GM12878 (cell line): ENCODE data around the gene SCGB2B2. TPM values are rescaled to one million over a fixed set of nuclear protein-coding genes. Genes with fewer than 3 reads are reported as not detected.

Source experiments
- ATAC-seq: fragments of 200-7000 bp; cut with Tn5 transposase; 3 replicates; pipeline ENCODE4 v1.9.1; 2020; ENCODE audit warnings: mild to moderate bottlenecking, moderate library complexity
- BruUV-seq: library from RNA; stranded (reverse); fragments of 400-500 nt; replicated peaks from 2 replicates; lab custom pipeline; 2021; lab: Mats Ljungman, UMichigan
- CTCF ChIA-PET: fragments of 300-600 bp; sonication (Branson Sonifier 250); formaldehyde crosslinking; extraction: SDS; loops from one replicate; lab custom pipeline; 2021; ENCODE audit warnings: inconsistent platforms; lab: Yijun Ruan, JAX
- POLR2A ChIA-PET: fragments of 350-600 bp; formaldehyde crosslinking; extraction: SDS; loops from one replicate; lab custom pipeline; 2021; ENCODE audit warnings: inconsistent platforms; lab: Charles Lee
- RAD21 ChIA-PET: fragments of 300-600 bp; sonication (Branson Sonifier 250); formaldehyde crosslinking; loops from one replicate; lab custom pipeline; 2023; ENCODE audit warnings: antibody characterized with exemption; ENCODE audit not compliant: unreplicated experiment; lab: Charles Lee
- SMC1A ChIA-PET: fragments of 300-600 bp; sonication (Branson Sonifier 250); formaldehyde crosslinking; loops from one replicate; lab custom pipeline; 2023; ENCODE audit not compliant: unreplicated experiment, uncharacterized antibody; lab: Charles Lee
- DNase-seq: peaks from one replicate; pipeline ENCODE4 v3.0.0-alpha.2; 2011; ENCODE audit warnings: low read depth, low spot score
- FAIRE-seq: peaks from 3 replicates; lab custom pipeline; 2011; peaks lifted over from hg19 to GRCh38; lab: Jason Lieb, UNC
- H2AFZ ChIP-seq: 2 replicates; pipeline ENCODE4 v1.6.0; 2011; ENCODE audit warnings: low read depth, low read length, control low read depth; ENCODE audit not compliant: control insufficient read depth
- H3K27ac ChIP-seq: 2 replicates; pipeline ENCODE4 v1.5.1; 2011; ENCODE audit warnings: control low read depth; ENCODE audit not compliant: control insufficient read depth, insufficient read depth
- H3K27me3 ChIP-seq, 2 experiments: replicated peaks in 1 of 2; 2 replicates each; pipeline versions ENCODE4 v1.6.0 to v1.6.1; 2011; ENCODE audit warnings: low read length in 1 of 2; ENCODE audit not compliant: control insufficient read depth in 2 of 2, insufficient read depth in 2 of 2
- H3K36me3 ChIP-seq, 2 experiments: 2 replicates each; pipeline ENCODE4 v1.5.1; 2011; ENCODE audit warnings: low read length in 1 of 2; ENCODE audit not compliant: control insufficient read depth in 2 of 2, insufficient read depth in 2 of 2
- H3K4me1 ChIP-seq: 2 replicates; pipeline ENCODE4 v1.6.1; 2011; ENCODE audit warnings: mild to moderate bottlenecking, low read length, moderate library complexity, mixed read lengths; ENCODE audit not compliant: control insufficient read depth, insufficient read depth
- H3K4me2 ChIP-seq: 2 replicates; pipeline ENCODE4 v1.6.0; 2011; ENCODE audit warnings: control low read depth; ENCODE audit not compliant: control insufficient read depth, insufficient read depth
- H3K4me3 ChIP-seq: fragments of 200-600 bp; sonication (generic); 2 replicates; pipeline ENCODE4 v1.5.1; 2016
- H3K79me2 ChIP-seq: 2 replicates; pipeline ENCODE4 v1.6.0; 2011; ENCODE audit warnings: low read length; ENCODE audit not compliant: control insufficient read depth, insufficient read depth
- H3K9ac ChIP-seq: 2 replicates; pipeline ENCODE4 v1.8.0; 2011; ENCODE audit warnings: low read length, control low read depth, mixed read lengths; ENCODE audit not compliant: control insufficient read depth, insufficient read depth
- H3K9me3 ChIP-seq: replicated peaks from 3 replicates; pipeline ENCODE4 v1.5.1; 2011; ENCODE audit warnings: mild to moderate bottlenecking, low read length; ENCODE audit not compliant: control insufficient read depth, insufficient read depth
- H4K20me1 ChIP-seq: 2 replicates; pipeline ENCODE4 v1.6.0; 2011; ENCODE audit not compliant: control insufficient read depth, insufficient read depth
- CHD4 ChIP-seq: fragments of 200-600 bp; sonication (generic); IDR thresholded peaks from 2 replicates; pipeline ENCODE4 v1.6.1; 2016; ENCODE audit warnings: mild to moderate bottlenecking
- CTCF ChIP-seq, 3 experiments: IDR thresholded peaks in 2 of 3; conservative IDR thresholded peaks in 1 of 3; 2 replicates each; pipeline ENCODE4 v1.5.1; 2011; ENCODE audit warnings: low read depth in 3 of 3, low read length in 3 of 3, mild to moderate bottlenecking in 3 of 3, control low read depth in 2 of 3, moderate library complexity in 2 of 3, inconsistent platforms in 1 of 3, mixed read lengths in 1 of 3; ENCODE audit not compliant: control insufficient read depth in 2 of 3, insufficient read depth in 1 of 3; ENCODE audit errors: extremely low read depth in 1 of 3
- EP300 ChIP-seq, 2 experiments: fragments of 150-350 bp in 1 of 2; IDR thresholded peaks; 2 replicates each; pipeline ENCODE4 v1.6.1; 2011 to 2012; ENCODE audit warnings: low read depth in 2 of 2, low read length in 2 of 2, borderline replicate concordance in 1 of 2, improper control_type of control experiment in 1 of 2, inconsistent platforms in 1 of 2; ENCODE audit not compliant: control insufficient read depth in 1 of 2
- ETV6 ChIP-seq, 2 experiments: fragments of 450-650 bp in 1 of 2; IDR thresholded peaks in 1 of 2; conservative IDR thresholded peaks in 1 of 2; 2 replicates each; pipeline ENCODE4 v1.6.1; 2014; ENCODE audit warnings: antibody characterized with exemption in 1 of 2, borderline replicate concordance in 1 of 2, low read depth in 1 of 2, mild to moderate bottlenecking in 1 of 2, moderate library complexity in 1 of 2
- GABPA ChIP-seq: IDR thresholded peaks from 2 replicates; pipeline ENCODE4 v1.6.1; 2014; ENCODE audit warnings: antibody characterized with exemption, low read depth, mild to moderate bottlenecking, inconsistent platforms
- IKZF2 ChIP-seq, 2 experiments: fragments of 450-650 bp; IDR thresholded peaks; 2 replicates each; pipeline ENCODE4 v1.6.1; 2017; ENCODE audit warnings: mild to moderate bottlenecking in 2 of 2, moderate library complexity in 2 of 2
- PKNOX1 ChIP-seq: fragments of 450-650 bp; IDR thresholded peaks from 2 replicates; pipeline ENCODE4 v1.6.1; 2016; ENCODE audit warnings: mild to moderate bottlenecking
- PML ChIP-seq: IDR thresholded peaks from 2 replicates; pipeline ENCODE4 v1.6.1; 2012; ENCODE audit warnings: low read length, inconsistent platforms
- SRF ChIP-seq, 2 experiments: IDR thresholded peaks; 2 replicates each; pipeline ENCODE4 v1.6.1; 2011; ENCODE audit warnings: low read depth in 2 of 2, low read length in 2 of 2, mild to moderate bottlenecking in 1 of 2, moderate library complexity in 1 of 2
- ZNF217 ChIP-seq: fragments of 450-650 bp; IDR thresholded peaks from 2 replicates; pipeline ENCODE4 v1.6.1; 2017; ENCODE audit warnings: antibody characterized with exemption, mild to moderate bottlenecking
- WGBS: methylation state at CpG from one replicate; pipeline ENCODE4 v1.1.6; 2016; ENCODE audit warnings: low lambda C conversion rate; ENCODE audit not compliant: insufficient replicate concordance, insufficient coverage; ENCODE audit errors: missing lambda C conversion rate; 5-methylcytosine and 5-hydroxymethylcytosine counted together
- in situ Hi-C: fragments of 300-500 bp; cut with MboI; formaldehyde crosslinking; loops from 9 replicates; pipeline ENCODE4 v1.14.3; 2018; ENCODE audit warnings: mixed read lengths
- intact Hi-C: fragments of 100-400 bp; cut with micrococcal nuclease; formaldehyde crosslinking; loops from one replicate; pipeline ENCODE4 v1.14.2; 2022; ENCODE audit not compliant: unreplicated experiment
- polyA plus RNA-seq, 11 experiments: library from polyadenylated mRNA; depleted of rRNA in 4 of 11; unstranded in 6 of 11; stranded (reverse) in 5 of 11; fragments of >200 nt; fragmentation: Nextera tagmentation in 4 of 11; fragmentation: Illumina TruSeq in 1 of 11; extraction: Ambion mirVana in 4 of 11; extraction: Trizol in 1 of 11; gene quantifications; 1 replicate in 1 of 11; 2 replicates in 10 of 11; pipeline versions ENCODE4 v1.2.1 to v1.2.3, GENCODE V29; 2011 to 2016; ENCODE audit warnings: inconsistent platforms in 2 of 11, missing spikeins in 2 of 11, low read depth in 1 of 11
- total RNA-seq, 4 experiments: library from RNA; depleted of rRNA in 3 of 4; stranded (reverse); fragments of >200 nt in 3 of 4; fragmentation: Illumina TruSeq in 1 of 4; extraction: Trizol in 1 of 4; gene quantifications; 2 replicates each; pipeline versions ENCODE4 v1.2.1 to v1.2.3, GENCODE V29; 2013 to 2021
- TF ChIP-seq, protein P1 (sequence below): fragments of 450-650 bp; conservative IDR thresholded peaks from 2 replicates; pipeline ENCODE4 v1.6.1; 2017; ENCODE audit warnings: mild to moderate bottlenecking, moderate library complexity
- TF ChIP-seq, protein P2 (sequence below): fragments of 450-650 bp; IDR thresholded peaks from 2 replicates; pipeline ENCODE4 v1.6.1; 2018; ENCODE audit warnings: borderline replicate concordance, mild to moderate bottlenecking; ENCODE audit not compliant: partially characterized antibody

The SCGB2B2 gene
- total and polyA plus RNA-seq, 10 of the 15 experiments (the other 5 are each of a cell fraction or from before 2014, with no cell fraction given) = 0.06 to 0.35 (median 0.21) TPM; not detected in 6

- TF ChIP-seq ETV6 (conservative IDR thresholded peaks at IDR 0.05 in 1 of 2, IDR thresholded peaks at IDR 0.05 in 1 of 2; ENCODE audit: borderline replicate concordance in 1 of 2, low read depth in 1 of 2) (no peak), CHD4 (no peak), PML (no peak)
- TF ChIP-seq, protein P1, sequence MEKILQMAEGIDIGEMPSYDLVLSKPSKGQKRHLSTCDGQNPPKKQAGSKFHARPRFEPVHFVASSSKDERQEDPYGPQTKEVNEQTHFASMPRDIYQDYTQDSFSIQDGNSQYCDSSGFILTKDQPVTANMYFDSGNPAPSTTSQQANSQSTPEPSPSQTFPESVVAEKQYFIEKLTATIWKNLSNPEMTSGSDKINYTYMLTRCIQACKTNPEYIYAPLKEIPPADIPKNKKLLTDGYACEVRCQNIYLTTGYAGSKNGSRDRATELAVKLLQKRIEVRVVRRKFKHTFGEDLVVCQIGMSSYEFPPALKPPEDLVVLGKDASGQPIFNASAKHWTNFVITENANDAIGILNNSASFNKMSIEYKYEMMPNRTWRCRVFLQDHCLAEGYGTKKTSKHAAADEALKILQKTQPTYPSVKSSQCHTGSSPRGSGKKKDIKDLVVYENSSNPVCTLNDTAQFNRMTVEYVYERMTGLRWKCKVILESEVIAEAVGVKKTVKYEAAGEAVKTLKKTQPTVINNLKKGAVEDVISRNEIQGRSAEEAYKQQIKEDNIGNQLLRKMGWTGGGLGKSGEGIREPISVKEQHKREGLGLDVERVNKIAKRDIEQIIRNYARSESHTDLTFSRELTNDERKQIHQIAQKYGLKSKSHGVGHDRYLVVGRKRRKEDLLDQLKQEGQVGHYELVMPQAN = no peak
Observed at GRCh38 chr19:34645551-34645950, 31.4 kb downstream of the SCGB2B2 start (continued).

DNA sequence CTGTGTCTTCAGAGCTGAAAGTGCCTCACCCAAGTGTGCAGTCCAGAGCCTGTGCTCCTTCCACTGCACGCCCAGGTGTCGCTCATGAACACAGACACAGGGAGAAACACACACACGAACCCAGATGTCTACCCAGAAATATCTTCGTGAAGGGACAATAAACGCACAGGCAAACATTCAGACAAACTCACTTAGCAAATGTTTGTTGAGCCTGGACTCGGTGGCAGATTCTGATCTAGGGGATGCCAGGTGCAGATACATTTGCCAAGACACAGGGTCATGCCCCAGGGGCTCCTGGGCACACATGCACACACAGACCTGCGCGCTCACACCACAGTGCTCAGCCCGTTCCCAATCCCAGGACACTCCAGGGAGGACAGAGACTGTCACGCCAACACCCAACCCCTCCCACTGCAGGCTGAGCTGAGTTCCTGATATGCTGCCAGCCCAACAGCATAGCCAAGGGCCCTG is 31.9 kb downstream of the SCGB2B2 start:
- Histone ChIP-seq H3K4me1 (no peaks in the 10 kb centered on the region), H3K27ac (no peak overlapping the region), H3K79me2 (no peaks in the 10 kb centered on the region), H3K36me3 (no peaks in the 10 kb centered on the region), H4K20me1 (no peaks in the 10 kb centered on the region), H3K27me3 (no peaks in the 10 kb centered on the region), H3K9ac (no peak overlapping the region), H3K9me3 (no peaks in the 10 kb centered on the region; the same call in 2 of the 3 replicates), H2AFZ (no peak overlapping the region), H3K4me3 (no peak overlapping the region), H3K4me2 (no peak overlapping the region)
- DNase-seq (no peak), FAIRE-seq (no peak), ATAC-seq (no peak)
- intact Hi-C loops = no loop called here
- no TSS peak for BruUV-seq
- ChIA-PET POLR2A (no interaction called here), SMC1A (no interaction called here), RAD21 (no interaction called here), CTCF (interaction anchor here (0.6 kb wide), 1 partner anchor 338 kb away, joined by 4 read pairs; no protein-coding TSS in a partner anchor)
- 47% methylated on average over 9 of the region's 10 CpGs for WGBS
- in situ Hi-C loops = no loop called here
- no peak for TF ChIP-seq IKZF2 (IDR thresholded peaks at IDR 0.05)
- TF ChIP-seq PKNOX1 = no peak
- TF ChIP-seq GABPA = no peak
- TF ChIP-seq, protein P2, sequence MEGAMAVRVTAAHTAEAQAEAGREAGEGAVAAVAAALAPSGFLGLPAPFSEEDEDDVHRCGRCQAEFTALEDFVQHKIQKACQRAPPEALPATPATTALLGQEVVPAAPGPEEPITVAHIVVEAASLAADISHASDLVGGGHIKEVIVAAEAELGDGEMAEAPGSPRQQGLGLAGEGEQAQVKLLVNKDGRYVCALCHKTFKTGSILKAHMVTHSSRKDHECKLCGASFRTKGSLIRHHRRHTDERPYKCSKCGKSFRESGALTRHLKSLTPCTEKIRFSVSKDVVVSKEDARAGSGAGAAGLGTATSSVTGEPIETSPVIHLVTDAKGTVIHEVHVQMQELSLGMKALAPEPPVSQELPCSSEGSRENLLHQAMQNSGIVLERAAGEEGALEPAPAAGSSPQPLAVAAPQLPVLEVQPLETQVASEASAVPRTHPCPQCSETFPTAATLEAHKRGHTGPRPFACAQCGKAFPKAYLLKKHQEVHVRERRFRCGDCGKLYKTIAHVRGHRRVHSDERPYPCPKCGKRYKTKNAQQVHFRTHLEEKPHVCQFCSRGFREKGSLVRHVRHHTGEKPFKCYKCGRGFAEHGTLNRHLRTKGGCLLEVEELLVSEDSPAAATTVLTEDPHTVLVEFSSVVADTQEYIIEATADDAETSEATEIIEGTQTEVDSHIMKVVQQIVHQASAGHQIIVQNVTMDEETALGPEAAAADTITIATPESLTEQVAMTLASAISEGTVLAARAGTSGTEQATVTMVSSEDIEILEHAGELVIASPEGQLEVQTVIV = no peak
- TF ChIP-seq ZNF217 = no peak
- no peak for TF ChIP-seq SRF (IDR thresholded peaks at IDR 0.05; ENCODE audit: low read depth in 2 of 2, low read length in 2 of 2)
- no peak for TF ChIP-seq CTCF (IDR thresholded peaks at IDR 0.05 in 2 of 3, conservative IDR thresholded peaks at IDR 0.05 in 1 of 3; ENCODE audit: control insufficient read depth in 2 of 3, extremely low read depth in 1 of 3, insufficient read depth in 1 of 3, low read depth in 3 of 3, low read length in 3 of 3)
- TF ChIP-seq EP300 (IDR thresholded peaks at IDR 0.05; ENCODE audit: borderline replicate concordance in 1 of 2, control insufficient read depth in 1 of 2, low read depth in 2 of 2, low read length in 2 of 2) = no peak
